Heart left ventricle (tissue), 13 donors: ENCODE results near the gene HOXB2.

ENCODE experiments used
- CTCF ChIP-seq, 12 donors: fragments of 200-600 bp; sonication (generic) in 4 of 12; IDR thresholded peaks; one replicate each; pipeline versions ENCODE4 v1.5.0 to v1.8.0; 2018 to 2022; ENCODE audit warnings: antibody characterized with exemption in 12 of 12, mild to moderate bottlenecking in 5 of 12
- POLR2A ChIP-seq, 2 donors: fragments of 450-650 bp; IDR thresholded peaks; one replicate each; pipeline ENCODE4 v1.6.1; 2017; ENCODE audit warnings: antibody characterized with exemption in 2 of 2, mild to moderate bottlenecking in 2 of 2, moderate library complexity in 2 of 2
- donor health status: ischemic (EF 13 %, LVEDD 7.1; RV severe dilation, severe dysfunction).
- donor health status: DM: no; HTN: yes; CAD: no.
- donor health status: DM: no; HTN: no; CAD: no.
- donor health status: ischemic (EF 25% LVEDD 6.9; RV normal size, moderate dysfunction).
- donor health status: ischemic (EF 25% LVEDD 5.7; RV mildly dilated, moderate dysfunction).
- donor health status: ischemic (EF 35%, LVEDD 5.7; RV mildly dilated, moderate dysfunction).
- donor health status: nonischemic (EF 11% LVEDD 7.7; RV severe dilation, severe dysfunction).
- donor health status: DM: yes; HTN: yes; CAD: no.
- donor health status: PGD.
- donor health status: ischemic (EF 29% LVEDD 5.4; RV normal size, mild dysfunction).
- donor health status: nonischemic (EF 23%, LVEDD 6.1; RV moderate dilation, normal function).

GRCh38 chr17:48551214-48551555 is 6.3 kb upstream of the HOXB2 start:
- TF ChIP-seq POLR2A (IDR thresholded peaks at IDR 0.05) (no peak), CTCF (IDR thresholded peaks at IDR 0.05) (no peak)
